GM19455 (cell line): ENCODE measurements around the gene OR2AJ1.

ENCODE experiments used
- ATAC-seq: cut with Tn5 transposase; IDR thresholded peaks from one replicate; pipeline ENCODE4 v1.9.1; 2021; ENCODE audit not compliant: unreplicated experiment

The OR2AJ1 gene

GRCh38 chr1:247961791-247962190 is 37.1 kb downstream of the OR2AJ1 start:
- no peak for ATAC-seq

- ATAC-seq, result no peak
Measured at GRCh38 chr1:247962911-247963588, 38.4 kb downstream of the OR2AJ1 start.

- ATAC-seq, result no peak
Measured at GRCh38 chr1:247964933-247965332, 40.2 kb downstream of the OR2AJ1 start, which contains the start of gene OR2AK2. TSS of gene OR2AK2 (plus strand) at chr1:247965233. CDS start at chr1:247965377, 144 bp downstream.

- ATAC-seq, result peak; percentile 90
Measured at GRCh38 chr1:247966532-247967204, 42.0 kb downstream of the OR2AJ1 start.
